HG03457 (cell line): ENCODE results near the gene YY1.
"Not testable (repeated sequence)": the region's sequence is repeated elsewhere in the genome, so short reads cannot be mapped to it uniquely, and the experiment has no call there.

Source experiments
- ATAC-seq: cut with Tn5 transposase; IDR thresholded peaks from one replicate; pipeline ENCODE4 v1.9.1; 2021; ENCODE audit warnings: moderate number of reproducible peaks; ENCODE audit not compliant: unreplicated experiment

Gene YY1

DNA sequence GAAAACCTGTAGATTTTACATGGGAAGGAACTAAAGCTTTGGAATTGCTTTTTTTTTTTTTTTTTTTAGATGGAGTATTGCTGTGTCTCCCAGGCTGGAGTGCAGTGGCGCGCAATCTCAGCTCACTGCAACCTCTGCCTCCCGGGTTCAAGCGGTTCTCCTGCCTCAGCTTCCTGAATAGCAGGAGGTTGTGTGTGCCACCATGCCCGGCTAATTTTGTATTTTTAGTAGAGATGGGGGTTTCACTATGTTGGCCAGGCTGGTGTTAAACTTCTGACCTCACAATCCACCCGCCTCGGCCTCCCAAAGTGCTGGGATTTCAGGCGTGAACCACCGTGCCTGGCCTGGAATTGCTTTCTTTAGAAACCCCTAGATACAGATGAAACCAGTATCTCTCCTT lies 44.5 kb downstream of the YY1 start:
- not testable (repeated sequence) for ATAC-seq

DNA sequence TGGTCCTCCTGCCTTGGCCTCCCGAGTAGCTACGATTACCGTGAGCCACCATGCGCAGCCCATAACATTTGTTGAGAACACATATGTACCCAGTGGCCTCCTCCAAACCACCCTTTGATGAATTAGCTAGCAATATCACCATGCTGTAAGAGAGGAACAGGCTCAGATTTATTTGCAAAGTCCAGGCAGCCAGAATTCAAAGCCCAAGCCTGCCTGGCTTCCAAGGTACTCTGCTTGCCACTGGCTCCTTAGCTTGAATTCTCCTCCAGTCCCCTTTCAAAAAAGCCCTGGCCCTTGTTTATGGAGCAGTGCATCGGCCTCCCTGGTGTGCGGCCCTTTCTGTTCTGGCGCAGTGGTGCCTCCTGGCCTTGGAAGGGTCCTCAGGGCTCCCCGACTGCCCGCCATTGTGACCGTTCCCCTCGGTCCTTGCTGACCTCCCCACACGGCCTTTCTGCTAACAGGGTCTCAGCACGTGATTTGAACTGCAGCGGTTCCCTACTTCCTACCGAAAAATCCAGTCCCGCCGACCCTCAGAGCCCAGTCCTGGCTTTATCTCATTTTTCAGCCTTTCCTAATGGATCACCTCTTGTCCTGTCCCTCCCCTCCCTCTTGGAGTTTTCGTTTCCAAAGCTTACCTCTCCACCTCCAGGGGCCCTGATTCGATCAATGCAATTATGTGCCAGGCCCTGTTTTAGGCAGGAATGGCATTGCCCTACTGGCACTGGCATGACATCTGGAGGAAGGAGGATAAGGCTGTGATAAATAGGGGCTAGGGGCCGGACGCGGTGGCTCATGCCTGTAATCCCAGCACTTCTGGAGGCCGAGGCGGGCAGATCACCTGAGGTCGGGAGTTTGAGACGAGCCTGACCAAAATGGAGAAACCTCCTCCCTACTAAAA lies 45.3 kb downstream of the YY1 start:
- ATAC-seq: no peak

DNA sequence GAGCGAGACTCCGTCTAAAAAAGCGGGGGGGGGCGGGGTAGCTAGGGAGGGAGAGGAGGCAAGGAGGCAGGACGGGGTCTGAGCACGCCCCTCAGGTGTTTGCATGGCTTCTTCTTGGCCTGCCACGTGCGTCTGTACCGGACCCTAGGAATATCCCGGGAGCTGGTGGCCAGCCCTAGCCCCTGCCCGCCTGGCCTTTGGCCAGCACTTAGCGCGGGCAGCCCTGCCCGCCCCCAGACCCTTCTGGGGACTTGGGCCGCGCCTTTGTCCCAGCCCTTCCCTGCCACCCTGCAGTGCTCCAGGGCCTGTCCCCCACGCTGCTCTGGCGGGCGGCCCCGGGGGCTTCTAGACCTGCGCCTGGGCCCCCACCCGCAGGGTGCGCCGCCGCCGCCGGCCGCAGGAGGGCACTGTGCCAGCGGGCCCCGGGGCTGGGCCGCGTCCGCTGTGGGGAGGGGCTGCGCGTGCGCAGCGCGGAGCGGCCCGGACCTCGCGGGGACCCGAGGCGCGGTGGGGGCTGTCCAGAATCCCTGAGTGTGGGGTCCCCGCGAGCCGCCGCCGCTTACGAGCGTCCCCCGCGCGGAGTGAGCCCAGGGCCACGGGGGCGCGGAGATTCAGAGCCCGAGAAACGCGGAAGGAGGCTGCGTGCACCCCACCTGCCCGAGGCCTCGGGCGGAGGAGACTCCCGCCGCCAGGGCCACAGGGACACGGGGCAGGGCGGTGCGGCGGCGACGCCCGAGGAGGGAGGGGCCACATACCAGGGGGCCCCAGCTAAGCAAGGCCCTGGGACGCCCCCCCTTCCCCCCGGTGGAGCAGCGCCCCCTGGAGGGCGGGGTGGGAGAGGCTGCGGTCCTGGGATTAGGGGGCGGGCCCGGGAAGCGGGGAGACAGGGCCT lies 46.3 kb downstream of the YY1 start:
- ATAC-seq: peak; percentile 63

DNA sequence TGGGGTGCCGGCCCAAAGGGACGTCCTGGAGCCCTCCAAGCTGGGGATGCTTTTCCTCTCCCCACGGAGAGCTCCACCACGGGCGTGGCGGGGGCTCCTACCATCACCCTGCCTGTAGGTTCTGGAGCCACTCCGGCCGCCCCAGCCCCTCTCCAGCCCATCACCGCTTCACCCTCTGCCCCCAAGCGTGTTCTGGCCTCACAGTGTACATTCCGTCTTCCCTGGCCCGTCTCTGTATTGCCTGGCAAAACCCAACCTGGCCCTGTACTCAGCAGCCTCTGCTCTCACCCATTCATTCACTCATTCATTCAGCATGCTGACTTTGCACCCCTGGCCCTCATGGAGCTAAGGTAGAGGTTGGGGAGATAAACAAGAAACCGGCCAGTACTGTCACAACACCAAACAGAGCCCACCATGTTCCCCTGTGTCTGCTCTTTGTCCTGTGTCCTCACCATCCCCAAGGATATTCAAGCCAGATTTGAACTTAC lies 47.0 kb downstream of the YY1 start:
- ATAC-seq: no peak

DNA sequence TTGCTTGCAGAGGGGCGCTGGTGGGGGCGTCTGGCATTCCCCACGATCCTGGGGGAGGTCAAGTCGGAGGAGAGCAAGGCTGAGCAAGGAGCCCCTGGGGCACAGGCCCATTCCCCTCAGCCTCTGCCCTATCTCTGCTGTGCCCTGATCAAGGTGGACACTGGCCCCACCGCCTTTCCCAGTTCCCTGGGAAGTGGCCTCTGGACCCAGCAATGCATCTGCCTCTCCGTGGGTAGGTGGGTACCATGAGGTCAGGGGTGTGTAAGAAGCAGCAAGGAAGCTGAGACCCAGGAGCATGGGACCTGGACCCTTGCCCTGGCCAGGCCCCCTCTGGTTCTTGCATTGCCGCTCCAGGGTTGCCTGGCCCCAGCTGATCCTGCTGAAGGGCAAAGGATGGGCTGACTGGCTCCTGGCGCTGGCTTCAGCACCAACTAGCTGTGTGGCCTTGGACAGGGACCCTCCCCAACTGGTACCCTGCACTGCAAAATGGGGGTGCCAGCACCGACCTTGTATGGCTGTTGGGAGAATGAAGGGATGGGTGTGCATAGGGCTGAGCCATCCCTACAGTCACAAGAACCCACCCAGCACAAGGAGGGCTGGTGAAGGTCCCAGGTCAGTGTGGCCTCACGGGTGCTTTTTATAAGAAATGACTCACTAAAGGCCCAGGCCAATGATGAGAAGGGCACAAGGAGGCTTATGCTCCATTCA lies 47.7 kb downstream of the YY1 start:
- no peak for ATAC-seq

DNA sequence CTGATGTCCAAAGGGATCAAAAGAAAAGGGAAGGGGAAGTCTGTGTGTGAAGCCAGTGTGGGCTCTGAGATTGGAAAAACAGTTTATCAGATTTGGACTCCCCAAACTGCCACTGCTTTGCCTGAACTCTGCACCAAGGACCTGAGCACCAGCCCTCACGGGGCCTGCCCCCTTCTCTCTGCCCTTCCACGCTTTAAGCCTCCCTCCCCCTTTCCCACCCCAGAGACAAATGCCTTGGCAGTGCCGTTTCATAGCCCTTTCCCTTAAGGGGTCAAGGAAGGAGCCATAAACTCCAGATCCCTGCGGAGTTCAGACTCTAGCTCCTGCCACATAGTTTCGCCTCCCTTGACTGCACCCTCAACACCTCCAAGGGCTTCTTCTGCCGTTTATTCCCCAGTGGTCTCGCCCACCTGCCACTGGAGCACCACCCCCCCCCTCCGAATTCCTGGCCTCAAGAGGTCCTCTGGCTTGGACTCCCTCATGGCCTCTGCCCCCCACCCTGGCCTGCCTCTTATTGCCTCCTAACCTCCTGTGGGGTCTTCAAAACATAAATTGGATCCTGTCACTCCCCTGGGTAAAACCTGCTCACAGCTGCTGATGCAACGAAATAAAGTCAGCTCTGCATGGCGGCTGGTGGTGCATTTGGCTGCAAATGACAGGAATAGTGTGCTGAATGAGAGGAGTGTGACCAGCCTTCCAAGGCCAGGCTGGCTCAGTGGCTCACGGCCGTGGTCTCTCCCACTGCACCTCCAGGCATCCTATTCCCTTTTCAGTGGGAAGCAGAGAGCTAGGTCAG lies 48.5 kb downstream of the YY1 start:
- no peak for ATAC-seq

DNA sequence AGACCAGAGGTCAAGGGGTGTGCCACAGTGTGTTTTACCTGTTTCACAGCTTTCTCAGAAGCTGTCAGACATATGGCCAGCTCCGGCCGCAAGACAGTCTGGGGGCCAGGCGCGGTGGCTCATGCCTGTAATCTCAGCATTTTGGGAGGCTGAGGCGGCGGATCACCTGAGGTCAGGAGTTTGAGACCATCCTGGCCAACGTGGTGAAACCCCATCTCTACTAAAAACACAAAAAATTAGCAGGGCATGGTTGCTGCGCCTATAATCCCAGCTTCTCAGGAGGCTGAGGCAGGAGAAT lies 49.0 kb downstream of the YY1 start:
- ATAC-seq: not testable (repeated sequence)

DNA sequence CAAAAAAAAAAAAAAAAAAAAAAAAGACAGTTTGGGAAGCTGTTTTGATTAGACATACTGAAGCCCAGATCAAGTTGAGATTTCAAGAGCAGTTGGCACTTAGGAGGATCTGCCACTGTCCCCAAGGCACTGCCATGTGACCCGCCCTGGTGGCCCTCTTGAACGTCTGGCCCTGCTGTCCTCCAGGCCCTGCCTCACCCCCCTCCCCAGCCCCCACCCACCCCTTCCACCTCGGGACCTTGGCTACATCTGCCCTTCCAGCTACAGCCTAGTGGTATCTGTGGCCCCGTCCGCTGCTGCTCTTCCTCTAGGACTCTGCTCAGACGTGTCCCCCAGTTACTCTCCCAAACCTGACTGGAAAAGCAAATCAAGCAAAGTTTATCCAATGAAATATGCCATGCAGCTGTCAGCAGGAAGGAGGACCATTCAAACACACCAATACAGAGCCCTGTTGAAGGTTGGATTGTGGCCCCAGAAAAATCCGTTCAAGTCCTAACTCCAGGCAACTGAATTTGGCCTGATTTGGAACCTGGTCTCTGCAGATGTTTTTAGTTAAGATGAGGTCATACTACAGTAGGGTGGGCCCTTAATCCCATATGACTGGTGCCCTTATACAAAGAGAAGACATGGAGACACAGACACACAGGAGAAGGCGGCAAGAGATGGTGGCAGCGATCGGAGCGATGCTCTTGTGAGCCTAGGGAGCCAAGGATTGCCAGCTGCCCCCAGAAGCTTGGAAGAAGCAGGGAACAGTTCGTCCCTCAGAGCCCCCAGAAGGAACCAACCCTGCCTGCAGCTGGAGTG lies 49.6 kb downstream of the YY1 start:
- ATAC-seq: no peak

DNA sequence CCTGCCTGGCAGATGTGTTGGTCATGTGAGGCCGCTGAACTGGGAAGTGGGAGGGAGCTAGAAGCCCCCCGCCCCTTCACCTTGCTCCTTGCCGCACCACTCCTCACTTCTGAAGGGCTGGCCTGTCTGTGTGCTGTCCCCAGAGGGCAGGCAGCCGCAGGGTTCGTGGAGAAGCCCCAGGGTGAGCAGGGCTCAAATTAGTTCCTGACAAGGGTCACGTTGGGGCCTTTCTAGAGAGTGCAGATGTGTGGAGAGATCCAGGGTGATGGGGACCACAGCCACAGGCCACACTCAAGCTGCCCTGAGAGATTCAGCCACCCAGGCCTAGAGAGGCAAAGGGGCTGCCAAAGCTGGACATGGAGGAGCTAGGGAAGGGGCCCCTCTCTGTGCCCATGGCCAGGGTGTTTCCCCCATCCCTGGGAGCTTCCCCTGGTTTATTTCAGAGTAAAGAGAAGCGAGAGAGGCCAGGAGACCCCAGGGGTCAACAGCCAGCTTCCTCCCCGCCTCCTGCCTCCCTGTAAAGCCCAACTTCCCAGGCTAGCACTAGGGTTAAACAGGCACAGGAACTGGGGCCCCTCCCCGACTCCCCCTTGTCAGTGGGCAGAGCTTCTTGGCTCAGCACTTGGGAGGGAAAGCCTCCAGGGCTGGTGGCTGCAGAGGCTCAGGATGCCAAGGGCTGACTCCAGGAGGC lies 51.1 kb downstream of the YY1 start:
- ATAC-seq: no peak

DNA sequence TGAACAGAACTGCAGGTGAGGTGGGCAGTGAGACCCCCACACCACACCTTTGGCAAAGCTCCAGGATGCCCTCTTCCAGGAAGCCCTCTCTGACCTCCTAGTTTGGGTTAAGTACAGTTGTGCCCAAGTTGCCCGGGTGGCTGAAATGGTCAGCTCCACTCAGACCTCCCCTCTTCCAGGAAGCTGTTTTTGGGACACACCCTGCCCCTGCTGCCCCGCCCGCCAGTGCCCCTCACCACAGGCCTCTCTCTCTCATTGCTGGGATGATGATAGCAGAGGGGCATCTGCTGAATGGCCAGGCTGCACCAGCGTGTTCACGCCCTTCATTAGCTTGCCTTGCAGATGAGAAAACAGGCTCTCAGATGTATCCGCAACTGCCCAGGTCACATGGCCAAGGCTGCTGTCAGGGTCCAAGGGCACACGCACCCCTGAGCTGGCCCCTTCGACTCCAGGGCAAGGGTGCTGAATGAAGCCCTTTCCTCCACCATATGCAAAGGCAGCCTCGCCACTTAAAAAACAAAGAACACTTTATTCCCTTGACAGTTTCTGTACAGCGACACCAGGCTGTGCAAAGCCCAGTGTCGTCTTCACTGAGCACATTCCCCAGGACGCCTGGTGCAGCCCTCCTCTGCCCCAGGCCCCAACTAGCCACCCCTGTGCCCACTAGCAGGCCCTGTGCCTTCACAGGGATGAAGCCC lies 51.8 kb downstream of the YY1 start:
- ATAC-seq: no peak

DNA sequence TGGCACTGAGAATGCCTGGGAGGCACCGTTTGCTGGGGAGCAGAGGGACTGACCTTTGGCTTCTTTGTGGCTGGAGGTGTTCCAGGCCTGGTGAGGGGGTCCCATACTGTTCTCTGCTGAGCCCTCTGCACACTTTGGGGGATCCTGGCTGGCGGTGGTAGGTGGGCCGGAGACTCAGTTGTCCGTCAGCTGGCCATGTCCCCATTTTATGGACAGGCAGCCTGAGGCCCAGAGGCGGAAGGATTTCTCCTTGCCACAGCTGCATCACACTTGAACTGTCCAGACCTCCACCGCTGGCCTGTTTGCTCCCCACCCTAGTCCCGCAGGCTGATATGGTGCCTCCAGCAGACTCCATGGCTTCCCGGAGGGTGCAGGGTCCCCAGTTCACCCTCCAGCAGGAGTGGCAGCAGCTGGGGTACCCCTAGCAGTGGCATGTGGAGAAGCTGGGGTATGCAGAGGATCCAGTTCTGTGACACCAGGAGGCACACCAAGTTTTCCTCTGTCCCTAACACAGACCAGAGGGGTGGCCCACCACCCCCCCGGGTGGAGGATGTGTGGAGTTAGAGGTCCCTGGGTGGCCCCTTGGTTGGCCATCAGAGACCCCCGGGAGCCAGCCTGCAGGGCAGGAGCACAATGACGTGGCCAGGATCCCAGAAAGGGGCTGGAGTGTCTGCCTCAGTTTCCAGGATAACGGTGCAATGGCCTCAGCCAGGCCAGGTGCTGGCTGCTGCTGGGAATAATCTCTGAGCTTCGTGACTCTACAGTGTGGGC lies 52.5 kb downstream of the YY1 start:
- ATAC-seq: no peak

DNA sequence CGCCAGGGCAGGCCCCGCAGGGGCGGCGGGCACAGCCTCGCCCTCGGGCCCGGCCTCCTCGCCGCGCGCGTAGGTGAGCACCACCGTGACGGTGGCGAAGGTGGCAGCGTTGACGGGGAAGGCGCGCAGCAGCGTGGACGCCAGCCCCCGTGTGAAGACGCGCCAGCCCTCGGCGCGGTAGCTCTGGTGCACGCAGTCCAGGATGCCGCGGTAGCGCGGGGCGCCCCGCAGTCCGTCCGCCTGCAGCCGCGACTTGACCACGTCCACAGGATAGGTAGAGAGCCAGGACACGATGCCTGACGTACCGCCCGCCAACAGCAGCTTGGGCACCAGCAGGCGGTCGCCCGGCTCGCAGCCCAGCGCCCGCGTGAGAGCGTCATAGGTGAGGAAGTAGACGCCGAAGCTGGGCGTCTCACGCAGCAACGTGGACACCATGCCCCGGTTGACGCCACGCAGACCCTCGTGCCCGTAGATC lies 53.4 kb downstream of the YY1 start:
- no peak for ATAC-seq

DNA sequence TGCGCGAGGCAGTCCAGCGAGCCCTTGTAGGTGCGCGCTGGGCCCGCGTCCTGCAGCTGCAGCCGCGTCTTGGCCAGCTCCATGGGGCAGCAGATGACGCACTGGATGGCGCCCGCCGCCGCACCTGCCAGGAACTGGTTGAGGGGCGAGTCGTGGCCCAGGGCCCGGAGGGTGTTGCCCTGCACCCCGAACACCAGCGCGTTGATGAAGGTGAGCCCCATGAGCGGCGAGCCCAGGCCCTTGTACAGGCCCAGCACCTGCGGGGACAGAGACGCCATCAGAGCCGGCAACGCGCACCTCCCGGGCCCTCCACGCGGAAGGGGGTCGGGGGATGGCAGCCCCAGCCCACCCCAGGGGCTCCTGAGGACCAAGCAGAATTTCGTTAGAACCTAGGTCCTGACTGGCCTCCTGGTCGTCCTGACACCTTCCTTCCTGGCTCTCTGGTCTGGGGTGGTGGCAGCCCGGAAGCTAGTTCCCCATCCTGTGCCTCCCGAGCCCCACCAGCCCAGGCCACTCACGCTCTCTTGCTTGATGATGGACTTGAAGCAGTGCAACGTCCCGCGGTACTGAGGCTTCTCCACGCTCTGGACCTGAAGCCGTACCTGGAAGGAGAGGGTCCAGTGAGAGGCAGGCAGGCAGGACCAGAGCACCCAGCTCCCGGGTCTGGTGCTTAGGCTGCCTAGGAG lies 54.0 kb downstream of the YY1 start:
- ATAC-seq: no peak

DNA sequence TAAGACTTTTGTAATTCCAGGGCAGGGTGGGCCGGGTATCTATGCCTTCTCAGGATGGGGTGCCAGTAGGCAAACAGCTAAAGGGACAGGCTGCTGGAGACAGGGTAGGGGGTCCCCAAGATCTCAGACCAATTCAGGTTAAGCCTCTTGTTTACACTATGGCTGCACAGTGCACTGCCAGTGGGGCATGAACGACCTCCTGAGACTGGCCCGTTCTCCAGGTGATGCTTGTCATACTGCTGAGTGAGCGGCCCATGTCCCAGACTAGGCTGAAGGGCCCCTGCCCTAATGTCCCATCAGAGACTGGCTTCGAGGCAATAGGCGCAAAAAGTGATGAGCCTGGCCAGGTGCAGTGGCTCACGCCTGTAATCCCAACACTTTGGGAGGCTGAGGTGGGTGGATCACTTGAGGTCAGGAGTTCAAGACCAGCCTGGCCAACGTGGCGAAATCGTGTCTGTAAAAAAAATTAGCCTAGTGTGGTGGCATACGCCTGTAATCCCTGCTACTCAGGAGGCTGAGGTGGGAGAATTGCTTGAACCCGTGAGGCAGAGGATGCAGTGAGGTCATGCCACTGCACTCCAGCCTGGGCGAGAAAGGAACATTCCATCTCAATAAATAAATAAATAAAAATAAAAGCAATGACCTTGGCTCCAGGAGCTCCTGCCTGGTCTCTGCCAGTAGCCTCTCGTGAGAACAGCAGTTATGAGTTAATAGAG lies 54.7 kb downstream of the YY1 start:
- no peak for ATAC-seq

DNA sequence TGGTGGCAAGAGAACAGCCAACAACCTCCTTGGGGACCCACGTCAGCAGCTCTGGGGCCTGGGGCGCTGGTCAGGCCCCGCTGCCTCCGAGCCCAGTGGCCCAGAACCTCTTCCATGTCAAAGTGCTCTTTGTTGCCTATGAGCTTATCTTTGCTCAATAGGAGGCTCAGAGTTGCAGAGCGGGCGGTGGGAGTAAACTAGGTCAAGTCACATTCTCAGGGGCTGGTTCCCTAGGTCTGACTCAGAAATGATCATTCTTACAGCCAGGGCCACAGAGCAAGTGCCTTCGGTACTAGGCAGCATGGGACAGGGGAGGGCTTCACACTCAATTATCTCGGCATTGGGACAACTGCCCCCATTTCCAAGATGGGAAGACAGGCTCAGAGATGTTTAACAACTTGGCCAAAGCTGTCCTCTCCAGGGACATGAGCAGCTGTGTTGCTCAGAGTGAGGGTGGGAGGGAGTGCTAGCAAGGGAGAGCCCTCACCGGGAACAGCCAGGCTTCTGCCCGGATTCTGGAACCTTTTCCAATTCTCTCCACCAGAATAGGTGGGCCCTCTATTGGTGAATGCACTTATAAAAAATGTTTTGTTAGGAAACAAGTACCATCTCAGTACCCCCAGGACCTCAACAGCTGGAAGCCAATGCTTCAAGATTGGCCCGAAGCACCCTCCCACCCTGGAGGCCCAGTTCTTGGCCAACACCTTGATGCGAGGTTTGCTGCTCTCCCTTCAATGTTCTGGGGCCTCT lies 55.4 kb downstream of the YY1 start:
- no peak for ATAC-seq

DNA sequence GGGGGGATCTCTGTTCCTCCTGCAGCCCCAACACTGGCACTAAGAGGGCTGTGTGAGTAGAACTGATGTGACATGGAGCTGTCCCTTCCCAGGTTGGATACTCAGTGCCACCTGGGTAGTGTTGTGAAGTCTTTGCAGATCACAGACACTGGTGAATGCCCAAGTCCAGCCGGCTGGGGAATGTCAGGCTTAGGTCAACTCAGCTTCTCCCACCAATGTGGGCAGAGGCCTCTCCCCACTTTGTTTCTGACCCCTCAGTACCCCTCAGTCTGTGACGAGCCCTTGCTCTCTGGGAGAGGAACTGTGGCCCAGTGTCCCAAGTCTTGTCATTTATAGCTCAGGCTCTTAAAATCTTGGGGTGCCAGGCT lies 56.0 kb downstream of the YY1 start:
- no peak for ATAC-seq
